GM06990 (cell line): ENCODE measurements around the gene ABAT.

Source experiments
- DNase-seq: peaks from one replicate; pipeline ENCODE4 v3.0.0-alpha.2; 2011; ENCODE audit not compliant: insufficient read length; ENCODE audit errors: extremely low read depth
- H3K27me3 ChIP-seq: replicated peaks from 2 replicates; pipeline ENCODE4 v1.6.0; 2011; ENCODE audit warnings: low read length; ENCODE audit not compliant: control insufficient read depth, insufficient read depth
- H3K36me3 ChIP-seq: 2 replicates; pipeline ENCODE4 v1.5.1; 2011; ENCODE audit warnings: low read length; ENCODE audit not compliant: control insufficient read depth, insufficient read depth
- H3K4me3 ChIP-seq: replicated peaks from 2 replicates; pipeline ENCODE4 v1.5.1; 2011; ENCODE audit warnings: low read depth, mild to moderate bottlenecking, control low read depth, low read length
- TF ChIP-seq, protein P1 (sequence below): IDR thresholded peaks from 2 replicates; pipeline ENCODE4 v1.5.1; 2011; ENCODE audit warnings: low read length, control low read depth, mild to moderate bottlenecking, inconsistent platforms; ENCODE audit not compliant: insufficient read depth, poor library complexity, severe bottlenecking

Gene ABAT

DNA sequence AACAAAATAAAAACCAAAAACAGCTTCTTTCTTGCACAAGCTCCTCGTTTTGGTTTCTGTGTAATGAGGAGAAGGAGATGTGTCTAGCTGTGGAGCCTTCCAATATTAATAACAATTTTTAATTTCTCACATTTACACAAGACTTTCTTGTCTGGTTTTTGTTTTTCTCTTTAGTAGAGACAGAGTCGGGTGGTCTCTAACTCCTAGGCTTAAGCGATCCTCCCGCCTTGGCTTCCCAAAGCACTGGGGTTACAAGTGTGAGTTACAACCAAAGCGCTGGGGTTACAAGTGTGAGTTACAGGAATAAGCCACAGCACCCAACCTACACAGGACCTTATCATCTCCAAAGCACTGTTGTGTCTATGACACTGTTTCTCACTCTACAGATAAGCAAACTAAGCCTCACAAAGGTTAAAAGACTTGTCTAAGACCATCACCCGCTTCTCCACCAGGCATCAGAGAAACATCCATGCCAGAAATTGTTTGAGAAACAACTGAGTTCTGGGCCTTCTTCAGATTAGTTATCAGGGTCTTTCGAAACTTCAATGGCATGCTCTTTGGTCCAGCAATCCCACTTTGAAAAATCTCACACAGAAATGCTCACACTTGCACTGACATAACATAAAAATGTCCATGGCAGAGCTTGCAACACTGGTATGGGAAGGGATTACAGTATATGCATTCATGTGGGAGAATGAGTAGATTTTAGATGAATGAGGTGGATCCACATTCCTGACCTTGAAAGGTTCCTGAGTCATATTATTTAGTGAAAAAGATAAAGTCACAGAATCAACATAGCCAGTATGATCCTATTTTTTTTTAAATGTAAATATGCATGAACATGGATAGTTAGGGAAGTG, 3.9 kb downstream of the ABAT start:
- TF ChIP-seq, protein P1, sequence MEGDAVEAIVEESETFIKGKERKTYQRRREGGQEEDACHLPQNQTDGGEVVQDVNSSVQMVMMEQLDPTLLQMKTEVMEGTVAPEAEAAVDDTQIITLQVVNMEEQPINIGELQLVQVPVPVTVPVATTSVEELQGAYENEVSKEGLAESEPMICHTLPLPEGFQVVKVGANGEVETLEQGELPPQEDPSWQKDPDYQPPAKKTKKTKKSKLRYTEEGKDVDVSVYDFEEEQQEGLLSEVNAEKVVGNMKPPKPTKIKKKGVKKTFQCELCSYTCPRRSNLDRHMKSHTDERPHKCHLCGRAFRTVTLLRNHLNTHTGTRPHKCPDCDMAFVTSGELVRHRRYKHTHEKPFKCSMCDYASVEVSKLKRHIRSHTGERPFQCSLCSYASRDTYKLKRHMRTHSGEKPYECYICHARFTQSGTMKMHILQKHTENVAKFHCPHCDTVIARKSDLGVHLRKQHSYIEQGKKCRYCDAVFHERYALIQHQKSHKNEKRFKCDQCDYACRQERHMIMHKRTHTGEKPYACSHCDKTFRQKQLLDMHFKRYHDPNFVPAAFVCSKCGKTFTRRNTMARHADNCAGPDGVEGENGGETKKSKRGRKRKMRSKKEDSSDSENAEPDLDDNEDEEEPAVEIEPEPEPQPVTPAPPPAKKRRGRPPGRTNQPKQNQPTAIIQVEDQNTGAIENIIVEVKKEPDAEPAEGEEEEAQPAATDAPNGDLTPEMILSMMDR, result no peak
- DNase-seq, result no peak
- H3K27me3 ChIP-seq, result no peaks in the 10 kb centered on the region
- H3K4me3 ChIP-seq, result no peak overlapping the region
- H3K36me3 ChIP-seq, result no peaks in the 10 kb centered on the region

DNA sequence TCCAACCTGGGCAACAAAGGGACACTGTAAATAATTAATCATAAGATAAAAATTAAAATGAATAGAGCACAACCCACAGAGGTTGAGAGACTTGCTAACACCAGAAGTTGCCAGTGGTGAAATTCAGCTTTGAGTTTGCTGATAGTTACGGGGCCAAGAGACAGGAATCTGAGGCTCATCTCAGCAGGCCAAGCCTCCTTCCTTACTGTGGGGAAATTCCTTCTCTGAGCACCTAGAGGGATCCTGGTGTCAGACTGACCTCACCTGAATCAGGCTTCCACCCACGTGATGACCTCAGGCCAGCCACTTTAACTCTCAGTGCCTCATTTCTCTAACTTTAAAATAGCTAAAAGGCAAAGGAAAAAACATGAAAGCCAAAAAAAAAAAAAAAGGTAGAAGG, 4.7 kb downstream of the ABAT start:
- TF ChIP-seq, protein P1, result no peak
- no peak for DNase-seq
- Histone ChIP-seq H3K36me3 (no peaks in the 10 kb centered on the region), H3K4me3 (no peak overlapping the region), H3K27me3 (no peaks in the 10 kb centered on the region)

DNA sequence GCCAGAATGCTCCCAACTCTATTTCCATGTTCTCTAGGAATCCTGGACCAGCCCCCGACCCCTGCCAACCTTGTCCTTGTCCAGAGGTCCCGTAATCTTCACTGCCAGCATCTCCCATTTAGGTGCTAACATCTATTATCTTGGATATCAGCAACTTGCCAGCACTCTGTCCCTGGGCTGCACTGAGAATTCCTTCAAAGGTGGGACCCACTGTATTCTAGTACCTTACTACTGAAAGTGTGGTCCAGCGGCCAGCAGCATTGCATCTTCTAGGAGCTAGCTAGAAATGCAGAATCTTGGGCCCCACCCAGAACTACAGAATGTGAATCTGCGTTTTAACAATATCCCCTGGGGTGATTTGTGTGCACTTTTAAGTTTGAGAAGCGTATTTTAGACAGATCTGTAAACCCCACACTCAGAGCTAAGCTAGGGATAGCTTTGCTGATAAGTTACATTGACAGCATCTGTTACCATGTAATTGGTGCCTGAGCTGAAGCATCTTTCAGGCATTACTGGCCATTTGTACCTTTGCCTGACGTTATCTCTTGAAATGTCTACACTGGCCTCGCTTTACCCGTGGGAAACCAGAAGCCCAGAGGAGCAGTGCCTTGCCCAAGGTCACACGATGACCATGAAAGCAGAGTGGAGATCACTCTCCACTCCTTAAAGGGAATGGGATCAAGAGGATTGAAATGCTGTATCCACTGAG, 8.3 kb downstream of the ABAT start:
- no peak for DNase-seq
- TF ChIP-seq, protein P1, result no peak
- H3K4me3 ChIP-seq, result no peak overlapping the region
- H3K36me3 ChIP-seq, result no peaks in the 10 kb centered on the region
- no peaks in the 10 kb centered on the region for H3K27me3 ChIP-seq

DNA sequence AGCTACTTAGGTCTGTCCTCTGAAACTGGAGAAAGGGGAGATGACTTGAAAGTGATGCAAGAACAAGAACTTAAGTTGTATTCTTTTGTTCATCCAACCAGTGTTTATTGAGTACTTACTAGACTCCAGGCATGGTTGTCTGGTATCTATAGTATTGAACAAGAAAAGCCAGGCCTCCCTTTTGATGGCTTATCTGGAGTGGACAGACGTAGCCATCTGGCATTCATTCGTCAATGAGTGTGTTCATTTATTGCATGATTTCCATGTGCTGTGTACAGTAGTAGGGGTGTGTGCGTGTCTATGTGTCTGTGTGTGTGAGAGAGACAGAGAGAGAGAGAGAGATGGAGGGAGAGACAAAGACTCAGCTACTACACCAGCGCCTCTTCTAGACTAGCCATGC, 9.2 kb downstream of the ABAT start:
- TF ChIP-seq, protein P1, result no peak
- no peak for DNase-seq
- H3K27me3 ChIP-seq, result no peaks in the 10 kb centered on the region
- no peak overlapping the region for H3K4me3 ChIP-seq
- H3K36me3 ChIP-seq, result no peaks in the 10 kb centered on the region

DNA sequence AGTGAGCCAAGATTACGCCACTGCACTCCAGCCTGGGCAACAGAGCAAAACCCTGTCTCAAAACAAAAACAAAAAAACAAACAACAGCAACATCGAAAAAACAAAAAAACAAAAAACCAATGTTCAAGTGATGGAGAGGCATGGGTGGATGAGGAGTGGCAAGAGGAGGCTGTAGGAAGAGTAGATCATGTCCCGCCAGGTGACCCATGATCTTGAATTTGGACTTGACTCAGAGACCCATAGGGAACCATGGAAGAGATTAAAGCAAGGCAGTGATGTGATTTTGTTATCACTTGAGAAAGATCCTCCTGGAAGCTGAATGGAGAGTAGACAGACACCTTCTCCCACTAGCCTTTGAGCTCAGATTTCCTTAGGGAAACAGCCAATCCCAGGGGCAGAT, 11.2 kb downstream of the ABAT start:
- TF ChIP-seq, protein P1, result no peak
- no peaks in the 10 kb centered on the region for H3K36me3 ChIP-seq
- H3K4me3 ChIP-seq, result no peak overlapping the region
- H3K27me3 ChIP-seq, result no peaks in the 10 kb centered on the region
- no peak for DNase-seq
